Bone marrow (tissue), 2 donors: ENCODE data around the gene BTRC.
"Not testable (repeated sequence)": the region's sequence is repeated elsewhere in the genome, so short reads cannot be mapped to it uniquely, and the experiment has no call there.

Experiments
- DNase-seq, 2 donors: peaks; one replicate each; lab custom pipeline; 2025; lab: John Stamatoyannopoulos, UW

The BTRC gene

DNA sequence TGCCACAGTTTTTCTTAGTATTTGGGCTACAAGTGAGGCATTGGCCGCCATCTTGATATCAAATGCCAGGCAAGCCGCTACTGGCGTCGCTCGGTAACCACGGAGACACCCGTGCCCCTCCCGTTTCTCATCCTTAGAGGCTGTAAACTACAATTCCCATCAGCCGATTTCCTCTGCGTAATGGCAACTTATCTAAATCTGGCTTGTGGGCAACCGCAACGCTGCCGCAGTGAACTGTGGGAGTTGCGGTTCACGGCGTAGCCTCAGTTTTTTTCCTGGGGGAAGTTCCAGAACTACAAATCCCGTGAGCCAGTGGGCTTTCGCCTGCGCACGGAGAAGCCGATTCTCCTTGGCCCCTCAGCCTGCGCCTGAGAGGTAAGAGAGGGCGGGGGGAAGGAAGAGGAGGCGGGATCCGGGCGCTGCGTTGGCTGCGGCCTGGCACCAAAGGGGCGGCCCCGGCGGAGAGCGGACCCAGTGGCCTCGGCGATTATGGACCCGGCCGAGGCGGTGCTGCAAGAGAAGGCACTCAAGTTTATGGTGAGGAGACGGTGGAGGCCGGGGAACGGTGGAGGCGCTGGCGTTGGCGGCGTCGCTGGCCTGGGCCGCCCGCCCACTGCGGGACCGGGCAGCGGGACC, at the start of gene BTRC:
BTRC (plus strand) TSS at position 474 of the 636 bp plus-strand sequence; CDS start at position 490, 16 bp downstream.
- peak; percentile 85 to 98 for DNase-seq

DNA sequence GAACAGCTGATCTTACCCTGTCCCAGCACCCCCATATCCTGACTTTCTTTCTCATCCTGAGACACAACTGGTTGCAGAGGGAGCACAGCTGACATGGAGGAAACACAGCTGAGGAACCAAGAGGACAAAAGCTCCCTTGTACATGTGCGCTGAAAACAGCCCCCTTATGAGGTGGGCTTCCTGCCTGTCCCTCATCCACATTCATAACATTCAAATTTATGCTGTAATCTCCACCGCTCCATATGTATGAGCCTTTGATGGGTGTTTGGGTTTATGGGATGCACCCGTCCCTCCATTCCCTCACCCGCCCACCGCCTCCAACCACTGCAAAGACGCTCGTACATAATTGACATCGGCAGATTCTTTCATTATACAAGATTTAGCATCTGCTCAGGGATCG, 49.6 kb upstream of the BTRC start:
- no peak for DNase-seq

DNA sequence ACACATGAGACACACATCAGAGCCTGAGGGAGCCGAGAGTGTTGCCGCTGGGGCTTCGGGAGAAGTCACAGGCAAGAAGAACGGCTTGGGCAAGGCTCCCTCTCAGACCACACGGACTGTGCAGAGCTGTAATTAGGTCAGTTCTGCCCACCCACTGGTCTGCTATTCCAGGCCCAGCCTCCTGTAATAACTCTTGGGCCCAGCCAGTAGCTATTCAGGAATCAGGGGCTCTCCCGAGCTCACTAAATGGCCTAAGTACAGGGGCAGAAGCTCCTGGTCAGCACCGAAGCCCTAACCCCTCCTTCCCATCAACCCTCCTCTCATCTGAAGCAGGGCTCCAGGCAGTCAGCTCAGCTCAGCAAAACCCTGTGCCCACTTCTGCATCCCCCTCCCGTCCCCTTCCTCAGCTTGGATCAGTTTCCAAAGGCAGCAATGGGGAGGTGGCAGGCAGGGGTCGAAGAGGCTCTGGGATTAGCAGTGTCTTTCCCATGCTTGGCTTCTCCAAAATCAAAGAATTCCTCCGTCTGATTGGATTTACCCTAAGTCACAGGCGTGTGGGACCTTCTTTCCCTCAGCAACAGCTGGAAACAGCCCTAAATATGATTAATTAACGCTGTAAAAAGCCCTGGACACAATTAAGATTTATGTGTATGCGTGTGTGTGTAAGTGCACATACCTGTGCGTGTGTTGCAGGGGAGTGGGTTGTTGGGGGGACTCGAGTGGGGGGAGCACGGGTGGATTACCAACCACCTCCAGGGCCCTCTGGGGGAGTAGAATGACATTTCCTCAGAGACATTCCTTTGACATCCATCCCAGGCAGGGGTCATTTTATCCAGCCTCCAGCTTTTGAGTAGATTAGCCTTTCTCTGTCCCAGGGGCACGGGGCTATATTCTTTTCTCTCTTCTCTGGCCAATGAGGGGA, 48.4 kb upstream of the BTRC start:
- DNase-seq: no peak

- DNase-seq: no peak
Observed at GRCh38 chr10:101308051-101308450, 45.9 kb upstream of the BTRC start.

DNA sequence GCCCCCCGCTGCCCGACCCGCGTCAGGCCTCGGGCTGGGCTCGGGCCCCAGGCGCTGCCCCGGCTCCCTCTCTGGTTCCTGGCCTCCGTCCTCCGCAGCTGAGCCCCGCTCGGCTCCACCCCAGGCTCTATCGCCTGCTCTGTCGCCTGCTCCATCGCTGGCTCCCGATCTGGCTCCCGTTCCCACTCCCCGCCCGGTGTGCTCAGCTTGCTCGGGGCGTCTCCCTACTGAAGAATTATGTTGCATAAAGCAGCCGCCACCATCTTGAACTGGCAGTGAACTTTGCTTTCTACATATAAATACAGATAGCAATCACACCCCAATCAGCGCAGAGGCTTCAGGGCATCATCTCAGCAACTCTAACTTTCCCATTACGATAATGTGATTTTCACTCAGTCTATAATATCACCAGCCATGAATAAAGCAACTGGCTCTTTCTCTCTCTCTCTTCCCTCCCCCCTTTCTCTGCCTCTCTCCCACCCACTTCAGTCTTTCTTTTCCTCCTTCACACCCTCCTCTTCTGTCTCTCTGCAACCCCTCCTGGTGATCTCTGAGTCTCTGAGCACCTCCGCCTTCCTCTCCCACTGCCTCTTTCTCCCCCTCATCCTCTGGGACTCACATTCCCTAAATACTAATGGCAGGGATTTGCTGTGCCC, 43.3 kb upstream of the BTRC start:
- no peak for DNase-seq

DNA sequence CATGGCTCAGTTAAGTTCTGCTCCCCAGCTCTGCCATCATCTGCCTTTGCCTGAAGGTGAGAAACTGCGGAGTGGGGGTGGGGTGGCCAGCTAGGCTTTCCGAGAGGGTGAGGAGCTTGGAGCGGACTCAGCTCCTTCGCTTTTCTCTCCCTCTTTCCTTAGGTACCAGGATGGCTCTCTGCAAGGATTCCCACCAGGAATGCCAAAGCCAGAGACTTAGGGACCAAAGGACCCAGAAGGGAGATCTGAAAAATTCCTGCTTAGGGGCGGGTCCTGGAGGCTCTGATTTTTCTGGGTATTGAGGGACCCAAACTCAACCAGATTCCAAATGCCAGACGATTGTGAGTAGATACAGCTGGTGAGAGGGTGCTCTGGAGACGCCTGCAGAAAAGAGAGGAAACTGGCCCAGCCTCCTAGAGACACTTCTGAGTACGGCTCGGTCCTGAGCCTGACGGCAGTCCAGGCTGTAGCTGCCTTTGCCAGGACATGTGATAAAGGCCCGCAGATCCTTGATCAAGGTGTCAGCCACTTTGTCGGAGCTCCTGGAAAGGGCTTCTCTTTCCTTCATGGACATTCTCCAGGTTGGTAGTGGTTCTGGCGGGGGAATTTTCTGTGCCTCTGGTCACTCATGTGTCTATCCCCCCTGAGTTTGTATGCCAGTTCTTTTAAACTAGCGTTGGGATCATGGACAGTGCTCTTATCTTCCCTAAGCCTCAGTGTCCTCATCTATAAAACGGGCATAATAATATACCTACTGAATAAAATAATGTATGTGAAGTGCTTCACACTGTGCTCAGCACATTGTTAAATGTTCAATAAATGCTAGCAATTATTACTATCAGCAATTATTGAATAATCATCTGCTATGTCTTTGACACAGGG, 42.5 kb upstream of the BTRC start:
- DNase-seq: no peak

DNA sequence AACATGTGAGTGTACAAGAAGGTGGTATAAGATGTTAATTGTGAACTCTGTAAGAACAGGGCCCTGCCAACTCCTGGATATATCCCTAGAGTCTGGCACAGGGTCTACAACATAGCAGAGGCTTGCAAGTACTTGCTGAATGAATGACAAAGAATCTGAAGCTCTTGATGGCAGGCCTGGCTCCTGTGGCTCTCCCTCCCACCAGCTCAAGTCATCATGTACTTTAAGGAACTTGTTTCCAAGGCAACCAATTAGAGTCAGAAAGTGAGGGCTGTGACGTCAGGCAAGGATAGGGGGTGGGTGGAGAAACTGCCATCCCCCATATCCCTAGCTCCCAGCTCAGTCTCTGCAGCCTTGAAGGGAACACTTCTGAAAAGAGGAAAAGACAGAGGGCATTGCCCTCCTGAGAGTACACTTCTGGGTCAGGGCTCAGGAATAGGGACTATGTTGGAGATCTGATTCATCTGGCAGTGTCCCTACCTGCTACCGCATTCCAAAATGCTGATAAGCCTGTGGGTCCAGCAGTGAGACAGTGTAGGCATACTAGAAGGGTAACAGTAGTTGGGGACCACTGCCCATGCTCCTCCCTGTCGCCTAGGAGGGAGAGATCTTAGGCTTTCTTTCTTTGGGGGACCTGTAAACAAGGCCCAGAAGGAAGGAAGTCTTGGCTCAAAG, 34.6 kb upstream of the BTRC start:
- no peak for DNase-seq

DNA sequence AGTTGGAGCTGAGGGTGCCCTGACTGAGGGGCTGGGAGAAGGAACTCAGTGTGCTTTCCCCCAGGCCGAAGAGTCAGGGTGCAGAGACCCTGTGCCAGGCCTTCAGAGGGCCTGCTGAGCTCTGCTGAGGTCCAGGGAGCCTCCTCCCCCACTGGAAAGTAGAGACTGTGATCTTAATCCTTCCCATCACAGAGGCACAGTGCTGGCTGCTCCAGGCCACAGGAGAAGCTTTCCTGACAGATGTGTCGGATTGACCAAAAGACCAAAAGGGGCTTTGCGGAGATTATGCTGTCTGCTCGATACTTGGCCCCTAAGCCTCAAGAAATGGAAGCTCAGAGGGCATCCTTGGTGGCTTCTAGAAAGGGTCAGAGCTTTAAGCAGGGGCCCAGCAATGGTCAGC, 32.9 kb upstream of the BTRC start:
- DNase-seq: no peak

DNA sequence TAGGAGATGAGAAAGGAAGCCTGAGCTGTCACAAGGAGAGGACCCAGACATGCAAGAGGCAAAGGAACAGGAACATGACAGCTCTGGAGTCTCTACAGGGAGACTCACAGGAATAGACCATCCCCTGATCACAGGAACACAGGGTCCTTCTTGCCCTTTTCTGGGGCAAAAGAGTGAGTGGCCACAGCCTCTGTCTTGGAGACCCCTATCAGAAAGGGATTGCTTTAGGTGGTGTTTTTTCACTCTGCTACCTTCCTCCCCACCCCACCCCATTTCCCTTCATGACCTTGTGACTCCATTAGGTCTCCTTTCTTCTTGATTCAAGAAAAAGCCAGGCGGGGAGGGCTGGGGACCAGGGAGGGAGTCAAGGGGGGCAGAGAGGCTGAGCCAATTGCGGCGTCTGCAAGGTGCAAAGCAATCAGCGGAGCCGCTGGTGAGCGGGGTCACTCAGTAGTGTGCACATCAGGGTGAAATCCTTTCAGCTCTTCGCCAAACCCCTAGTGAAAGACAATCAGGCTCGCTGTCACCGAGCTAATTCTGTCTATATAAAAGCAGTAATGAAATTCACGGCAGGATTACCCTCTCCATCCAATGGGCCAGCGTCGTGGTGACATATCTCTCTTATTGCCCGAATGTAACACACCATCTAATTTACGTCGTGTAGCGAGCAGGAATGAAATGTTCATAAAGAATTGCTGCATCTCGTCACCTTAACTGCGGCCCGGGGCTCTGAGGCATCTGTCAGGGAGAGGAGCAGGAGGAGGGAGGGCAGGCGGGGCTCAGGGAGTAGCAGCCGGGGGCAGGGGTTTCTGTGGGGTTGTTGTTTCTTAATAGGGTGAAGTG, 31.5 kb upstream of the BTRC start:
- no peak for DNase-seq

DNA sequence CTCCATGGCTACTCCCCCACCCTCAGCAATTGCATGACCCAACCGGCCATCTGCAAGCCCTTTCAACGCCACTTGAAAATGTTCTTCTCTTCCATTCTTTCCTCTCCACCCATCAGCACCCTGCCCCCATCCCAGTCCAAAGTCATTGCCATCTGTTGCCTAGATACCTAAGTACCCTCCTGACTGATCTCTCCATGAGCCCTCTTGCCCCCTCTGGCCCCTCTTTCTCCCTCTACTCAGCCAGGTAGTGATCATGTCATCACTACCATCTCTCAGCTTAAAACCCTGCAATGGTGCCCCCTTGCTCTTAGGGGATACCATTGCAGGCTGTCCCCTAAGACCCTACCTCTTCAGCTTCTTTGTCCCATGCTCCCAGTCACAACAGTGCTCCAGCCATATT, 30.5 kb upstream of the BTRC start:
- DNase-seq: no peak

DNA sequence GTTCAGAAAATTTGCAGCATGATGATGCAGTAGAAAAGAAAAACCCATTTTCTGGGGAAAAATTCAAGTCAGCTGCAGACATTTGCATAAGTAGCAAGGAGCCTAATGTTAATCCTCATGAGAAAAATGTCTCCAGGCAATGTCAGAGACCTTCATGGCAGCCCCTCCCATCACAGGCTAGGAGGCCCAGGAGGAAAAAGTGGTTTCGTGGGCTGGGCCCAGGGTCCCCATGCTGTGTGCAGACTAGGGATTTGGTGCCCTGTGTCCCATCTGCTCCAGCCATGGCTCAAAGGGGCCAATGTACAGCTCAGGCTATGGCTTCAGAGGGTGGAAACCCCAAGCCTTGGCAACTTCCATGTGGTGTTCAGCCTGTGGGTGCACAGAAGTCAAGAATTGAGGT, 26.5 kb upstream of the BTRC start:
- DNase-seq: not testable (repeated sequence)

- DNase-seq: no peak
Observed at GRCh38 chr10:101329341-101330032, 24.5 kb upstream of the BTRC start.

- DNase-seq: no peak
Observed at GRCh38 chr10:101330231-101330630, 23.7 kb upstream of the BTRC start.

GRCh38 chr10:101330631-101331225, 23.2 kb upstream of the BTRC start:
- no peak for DNase-seq

DNA sequence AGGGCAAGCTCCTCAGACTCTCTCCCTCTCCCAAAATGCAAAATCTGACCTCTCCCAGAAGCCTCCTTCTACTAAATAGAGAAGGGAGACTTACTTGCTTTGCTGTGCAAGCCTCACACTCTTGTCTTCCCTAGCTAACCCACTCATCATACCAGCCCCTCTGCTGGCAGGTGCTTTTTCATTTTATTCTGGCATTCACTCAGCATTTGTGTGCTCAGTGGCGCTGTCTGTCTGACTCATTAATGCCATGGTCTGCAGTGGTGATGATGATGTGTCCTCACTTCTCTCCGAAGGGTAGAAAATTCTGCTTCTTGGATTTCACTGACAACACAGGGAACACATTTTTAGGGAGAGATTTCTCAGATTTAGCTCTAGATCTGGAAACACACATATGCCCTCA, 22.0 kb upstream of the BTRC start:
- DNase-seq: no peak

DNA sequence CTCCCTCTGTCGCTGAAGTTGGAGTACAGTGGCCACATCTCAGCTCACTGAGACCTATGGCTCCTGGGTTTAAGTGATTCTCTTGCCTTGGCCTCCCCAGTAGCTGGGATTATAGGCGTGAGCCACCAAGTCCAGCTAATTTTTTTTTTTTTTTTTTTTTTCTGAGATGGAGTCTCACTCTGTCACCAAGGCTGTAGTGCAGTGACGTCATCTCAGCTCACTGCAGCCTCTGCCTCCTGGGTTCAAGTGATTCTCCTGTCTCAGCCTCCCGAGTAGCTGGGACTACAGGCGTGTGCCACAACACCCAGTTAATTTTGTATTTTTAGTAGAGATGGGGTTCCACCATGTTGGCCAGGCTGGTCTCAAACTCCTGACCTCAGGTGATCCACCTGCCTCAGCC, 19.7 kb upstream of the BTRC start:
- DNase-seq: not testable (repeated sequence)

DNA sequence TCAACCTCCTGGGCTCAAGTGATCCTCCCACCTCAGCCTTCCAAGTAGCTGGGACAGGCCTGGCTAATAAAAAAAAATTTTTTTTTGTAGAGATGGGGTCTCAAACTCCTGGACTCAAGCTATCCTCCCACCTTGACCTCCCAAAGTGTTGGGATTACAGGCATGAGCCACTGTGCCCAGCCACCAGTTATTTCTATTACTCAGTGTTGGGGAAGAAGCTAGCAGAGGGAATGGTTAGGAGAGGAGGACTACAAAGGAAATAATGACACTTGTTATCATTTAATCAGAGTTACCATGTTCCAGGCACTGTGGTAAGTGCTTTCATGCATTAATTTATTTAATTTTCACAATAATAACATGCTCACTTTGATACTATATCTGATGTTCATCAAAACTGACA, 17.6 kb upstream of the BTRC start:
- DNase-seq: no peak

DNA sequence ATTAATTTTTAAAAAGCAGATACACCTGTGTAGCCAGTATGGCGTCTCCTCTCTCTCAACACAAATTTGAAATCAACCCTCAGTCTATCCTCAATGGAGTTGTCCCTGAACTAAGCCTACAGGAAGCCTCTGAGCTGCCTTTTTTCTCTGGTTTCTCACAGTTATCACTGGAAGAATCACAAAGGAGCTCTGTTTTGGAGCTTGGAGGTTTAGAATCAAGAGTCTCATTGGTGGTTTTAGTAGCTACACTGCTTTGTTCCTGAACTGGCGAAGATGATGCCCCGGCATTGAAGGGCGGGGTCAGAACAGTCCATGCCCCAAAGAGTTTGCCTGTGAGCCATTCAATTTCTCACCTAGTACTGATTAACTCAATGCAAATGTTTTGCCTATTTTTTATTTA, 16.1 kb upstream of the BTRC start:
- DNase-seq: no peak

DNA sequence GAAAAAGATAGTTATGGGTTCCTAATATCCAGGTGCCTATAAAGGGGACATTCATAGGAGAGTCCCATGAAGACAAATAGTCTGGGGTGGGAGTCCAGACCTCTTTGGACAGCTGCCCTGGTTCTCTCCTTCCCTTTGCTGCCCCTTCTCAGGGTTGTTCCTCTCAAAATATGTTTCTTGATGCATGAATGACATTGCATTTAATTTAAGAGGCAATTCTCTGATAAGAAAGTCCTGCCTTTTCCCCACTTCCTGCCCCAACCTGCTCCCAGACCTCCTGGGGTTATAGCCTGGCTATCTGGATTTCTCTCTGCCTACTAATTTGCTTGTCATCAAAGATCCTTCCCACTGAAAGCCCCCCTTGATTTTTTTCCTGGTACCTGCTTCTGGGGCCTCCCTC, 12.5 kb upstream of the BTRC start:
- DNase-seq: no peak
